ENCODE measurements around the gene MRPS27.

MRPS27 gene

DNA sequence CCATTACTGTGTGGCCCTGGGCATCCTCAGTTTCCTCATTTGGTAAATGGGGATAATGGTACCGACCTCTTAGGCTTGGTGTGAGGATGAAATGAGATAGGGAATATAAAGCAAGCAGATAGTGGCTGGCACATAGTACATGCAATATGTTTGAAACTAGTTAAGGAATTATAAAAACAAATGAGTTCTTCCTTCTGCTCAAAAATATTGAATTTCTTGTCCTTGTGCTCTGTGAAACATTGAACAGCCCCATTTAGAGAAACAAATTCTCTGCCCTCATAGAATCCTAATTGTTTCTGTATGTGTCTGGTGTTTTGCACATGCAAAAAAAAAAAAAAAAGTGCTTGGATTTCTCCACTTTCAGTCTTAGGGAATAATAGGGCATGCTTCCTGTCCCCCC is 39.8 kb upstream of the MRPS27 start:
- H3K9ac ChIP-seq (ENCODE audit: insufficient read length) = no peak overlapping the region
- no peak for DNase-seq (ENCODE audit: low read depth, low spot score)
- TF ChIP-seq FOXP2 (optimal IDR thresholded peaks at IDR 0.05; ENCODE audit: control extremely low read depth, extremely low read length, insufficient read depth) = no peak
- TF ChIP-seq EZH2 (IDR thresholded peaks at IDR 0.05) = no peak
- TF ChIP-seq POLR2AphosphoS5 (IDR thresholded peaks at IDR 0.05; ENCODE audit: borderline replicate concordance, low read depth, low read length) = no peak

GRCh38 chr5:72358925-72359324 is 38.9 kb upstream of the MRPS27 start:
- no peak for TF ChIP-seq POLR2AphosphoS5 (IDR thresholded peaks at IDR 0.05; ENCODE audit: borderline replicate concordance, low read depth, low read length)
- TF ChIP-seq EZH2 (IDR thresholded peaks at IDR 0.05) = no peak
- no peak for TF ChIP-seq FOXP2 (optimal IDR thresholded peaks at IDR 0.05; ENCODE audit: control extremely low read depth, extremely low read length, insufficient read depth)
- Histone ChIP-seq H3K4me3 (no peak overlapping the region), H3K36me3 (ENCODE audit: insufficient read depth, low read length) (peaks cover 12% of the 10 kb centered on the region), H3K9ac (ENCODE audit: insufficient read length) (no peak overlapping the region), H3K27ac (0 out of 2 replicates have a peak overlapping the region, but pooled peaks have one; percentile 8), H3K9me3 (ENCODE audit: low read depth, low read length) (no peaks in the 10 kb centered on the region)
- DNase-seq (ENCODE audit: low read depth, low spot score) = no peak

More for the DNA sequence above, 39.8 kb upstream of the MRPS27 start:
- Histone ChIP-seq H3K9me3 (ENCODE audit: low read depth, low read length) (no peaks in the 10 kb centered on the region), H3K36me3 (ENCODE audit: insufficient read depth, low read length) (peaks cover 12% of the 10 kb centered on the region), H3K4me3 (no peak overlapping the region), H3K27ac (no peak overlapping the region)

GRCh38 chr5:72356361-72356760 is 36.3 kb upstream of the MRPS27 start:
- no peak for DNase-seq (ENCODE audit: low read depth, low spot score)
- H3K27ac ChIP-seq = no peak overlapping the region
- H3K9me3 ChIP-seq (ENCODE audit: low read depth, low read length) = no peaks in the 10 kb centered on the region
- no peak overlapping the region for H3K4me3 ChIP-seq
- TF ChIP-seq FOXP2 (optimal IDR thresholded peaks at IDR 0.05; ENCODE audit: control extremely low read depth, extremely low read length, insufficient read depth) (no peak), POLR2AphosphoS5 (IDR thresholded peaks at IDR 0.05; ENCODE audit: borderline replicate concordance, low read depth, low read length) (no peak)
- peaks cover 12% of the 10 kb centered on the region for H3K36me3 ChIP-seq (ENCODE audit: insufficient read depth, low read length)
- no peak overlapping the region for H3K9ac ChIP-seq (ENCODE audit: insufficient read length)

- Histone ChIP-seq H3K4me3 (no peak overlapping the region), H3K27ac (no peak overlapping the region), H3K9ac (ENCODE audit: insufficient read length) (no peak overlapping the region), H3K36me3 (ENCODE audit: insufficient read depth, low read length) (peaks cover 12% of the 10 kb centered on the region), H3K9me3 (ENCODE audit: low read depth, low read length) (no peaks in the 10 kb centered on the region)
- TF ChIP-seq POLR2AphosphoS5 (IDR thresholded peaks at IDR 0.05; ENCODE audit: borderline replicate concordance, low read depth, low read length) (no peak), EZH2 (IDR thresholded peaks at IDR 0.05) (no peak), FOXP2 (optimal IDR thresholded peaks at IDR 0.05; ENCODE audit: control extremely low read depth, extremely low read length, insufficient read depth) (no peak)
- no peak for DNase-seq (ENCODE audit: low read depth, low spot score)
These were observed 35.8 kb upstream of the MRPS27 start for GRCh38 chr5:72355706-72356299.

- no peaks in the 10 kb centered on the region for H3K36me3 ChIP-seq (ENCODE audit: insufficient read depth, low read length)
- no peak overlapping the region for H3K27ac ChIP-seq
- no peak overlapping the region for H3K4me3 ChIP-seq
- no peak for TF ChIP-seq FOXP2 (optimal IDR thresholded peaks at IDR 0.05; ENCODE audit: control extremely low read depth, extremely low read length, insufficient read depth)
- TF ChIP-seq POLR2AphosphoS5 (IDR thresholded peaks at IDR 0.05; ENCODE audit: borderline replicate concordance, low read depth, low read length) = no peak
- no peak for TF ChIP-seq EZH2 (IDR thresholded peaks at IDR 0.05)
- no peak for DNase-seq (ENCODE audit: low read depth, low spot score)
- no peaks in the 10 kb centered on the region for H3K9me3 ChIP-seq (ENCODE audit: low read depth, low read length)
- no peak overlapping the region for H3K9ac ChIP-seq (ENCODE audit: insufficient read length)
These were observed 33.0 kb upstream of the MRPS27 start for GRCh38 chr5:72353046-72353445.

DNA sequence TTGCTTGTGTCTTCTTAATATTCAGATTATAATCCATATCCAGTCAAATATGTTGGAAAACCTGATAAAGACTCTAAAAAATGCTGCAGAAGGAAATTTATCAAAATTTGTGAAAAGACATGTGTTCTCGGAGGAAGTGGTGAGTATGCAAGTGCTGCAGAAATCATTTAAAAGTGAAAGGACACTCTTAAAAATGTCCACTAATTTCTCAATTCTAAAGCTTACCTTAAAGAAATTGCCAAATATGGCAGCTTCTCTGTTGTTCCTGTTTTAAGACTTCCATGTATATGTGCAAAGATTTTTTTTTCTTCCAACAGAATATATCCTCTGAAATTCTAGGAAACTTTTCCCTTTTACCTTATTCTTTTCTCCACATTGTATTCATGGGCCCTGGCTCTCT is 32.6 kb upstream of the MRPS27 start:
- DNase-seq (ENCODE audit: low read depth, low spot score) = no peak
- TF ChIP-seq EZH2 (IDR thresholded peaks at IDR 0.05) (no peak), FOXP2 (optimal IDR thresholded peaks at IDR 0.05; ENCODE audit: control extremely low read depth, extremely low read length, insufficient read depth) (no peak), POLR2AphosphoS5 (IDR thresholded peaks at IDR 0.05; ENCODE audit: borderline replicate concordance, low read depth, low read length) (no peak)
- no peak overlapping the region for H3K27ac ChIP-seq
- H3K36me3 ChIP-seq (ENCODE audit: insufficient read depth, low read length) = no peaks in the 10 kb centered on the region
- no peak overlapping the region for H3K9ac ChIP-seq (ENCODE audit: insufficient read length)
- H3K4me3 ChIP-seq = no peak overlapping the region
- H3K9me3 ChIP-seq (ENCODE audit: low read depth, low read length) = no peaks in the 10 kb centered on the region

- no peaks in the 10 kb centered on the region for H3K9me3 ChIP-seq (ENCODE audit: low read depth, low read length)
- no peak overlapping the region for H3K9ac ChIP-seq (ENCODE audit: insufficient read length)
- TF ChIP-seq FOXP2 (optimal IDR thresholded peaks at IDR 0.05; ENCODE audit: control extremely low read depth, extremely low read length, insufficient read depth) = no peak
- no peak for TF ChIP-seq POLR2AphosphoS5 (IDR thresholded peaks at IDR 0.05; ENCODE audit: borderline replicate concordance, low read depth, low read length)
- no peak for TF ChIP-seq EZH2 (IDR thresholded peaks at IDR 0.05)
- no peak overlapping the region for H3K27ac ChIP-seq
- no peak for DNase-seq (ENCODE audit: low read depth, low spot score)
- H3K4me3 ChIP-seq = no peak overlapping the region
- no peaks in the 10 kb centered on the region for H3K36me3 ChIP-seq (ENCODE audit: insufficient read depth, low read length)
These were observed 31.3 kb upstream of the MRPS27 start for GRCh38 chr5:72351376-72351775.

DNA sequence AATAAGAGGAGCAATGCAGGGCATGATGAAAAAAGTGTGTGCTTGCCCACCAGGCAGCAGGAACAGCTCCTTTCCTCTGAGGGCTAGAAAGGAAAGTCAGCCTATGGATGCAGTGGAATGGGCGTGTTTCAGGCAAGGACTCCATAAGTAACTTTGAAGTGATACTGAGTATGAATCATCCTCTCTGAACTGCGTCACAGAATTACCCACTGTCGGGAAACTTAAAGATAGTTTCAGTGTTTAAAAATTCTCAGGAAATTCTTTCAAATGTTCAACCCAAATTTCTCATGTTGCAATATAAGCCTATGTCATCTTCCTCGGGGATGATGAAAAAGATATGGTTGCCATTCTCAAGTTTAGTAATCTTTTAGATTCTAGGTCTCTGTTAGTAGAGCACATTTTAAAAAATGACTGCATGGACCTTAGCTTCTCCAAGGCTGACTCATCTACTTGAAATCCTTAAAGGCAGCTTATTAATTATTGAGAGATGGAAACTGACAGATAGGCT is 27.8 kb upstream of the MRPS27 start:
- H3K9me3 ChIP-seq (ENCODE audit: low read depth, low read length) = no peaks in the 10 kb centered on the region
- H3K4me3 ChIP-seq = no peak overlapping the region
- H3K36me3 ChIP-seq (ENCODE audit: insufficient read depth, low read length) = peaks cover 9% of the 10 kb centered on the region; the same call in 1 of the 2 replicates
- TF ChIP-seq EZH2 (IDR thresholded peaks at IDR 0.05) (no peak), POLR2AphosphoS5 (IDR thresholded peaks at IDR 0.05; ENCODE audit: borderline replicate concordance, low read depth, low read length) (no peak), FOXP2 (optimal IDR thresholded peaks at IDR 0.05; ENCODE audit: control extremely low read depth, extremely low read length, insufficient read depth) (no peak)
- H3K27ac ChIP-seq = no peak overlapping the region
- no peak overlapping the region for H3K9ac ChIP-seq (ENCODE audit: insufficient read length)
- no peak for DNase-seq (ENCODE audit: low read depth, low spot score)

DNA sequence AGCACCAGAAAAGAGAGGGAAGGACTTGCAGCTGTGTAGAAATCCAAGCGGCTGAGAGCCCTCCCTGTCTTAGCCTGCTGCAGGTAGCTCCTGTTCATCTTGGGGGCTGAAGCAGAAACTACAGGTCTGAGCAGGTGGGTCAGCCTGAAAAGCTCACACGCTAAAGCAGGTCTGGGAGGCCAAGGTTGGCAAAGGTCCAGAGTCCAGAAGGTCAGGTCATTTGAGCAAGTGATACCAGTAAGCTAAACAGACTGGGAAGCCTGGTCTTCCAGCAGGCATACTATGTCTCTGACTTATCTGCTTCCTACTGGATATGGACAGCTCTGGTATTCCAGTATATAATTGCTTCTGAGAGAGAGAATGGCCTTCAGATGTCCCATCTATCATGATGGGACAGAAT is 26.4 kb upstream of the MRPS27 start:
- no peak for DNase-seq (ENCODE audit: low read depth, low spot score)
- H3K27ac ChIP-seq = no peak overlapping the region

More for the DNA sequence above, 26.4 kb upstream of the MRPS27 start:
- no peaks in the 10 kb centered on the region for H3K9me3 ChIP-seq (ENCODE audit: low read depth, low read length)
- H3K9ac ChIP-seq (ENCODE audit: insufficient read length) = no peak overlapping the region
- peaks cover 9% of the 10 kb centered on the region; the same call in 1 of the 2 replicates for H3K36me3 ChIP-seq (ENCODE audit: insufficient read depth, low read length)
- H3K4me3 ChIP-seq = no peak overlapping the region
- TF ChIP-seq EZH2 (IDR thresholded peaks at IDR 0.05) = no peak
- no peak for TF ChIP-seq FOXP2 (optimal IDR thresholded peaks at IDR 0.05; ENCODE audit: control extremely low read depth, extremely low read length, insufficient read depth)
- no peak for TF ChIP-seq POLR2AphosphoS5 (IDR thresholded peaks at IDR 0.05; ENCODE audit: borderline replicate concordance, low read depth, low read length)
